Posterior vena cava (tissue), 2 donors: Measurements from ENCODE around the gene FOXL2. TPM values are rescaled to one million over a fixed set of nuclear protein-coding genes. Genes with fewer than 3 reads are reported as not detected.

Experiments used
- DNase-seq: peaks from one replicate; pipeline ENCODE4 v3.0.0-alpha.2; 2020; ENCODE audit warnings: low spot score
- intact Hi-C, 2 donors: fragments of 100-400 bp; cut with DNase I; formaldehyde crosslinking; loops; one replicate each; pipeline versions ENCODE4 v1.14.1 to v1.14.2; 2022 to 2023
- total RNA-seq, 2 donors: library from RNA; stranded (reverse); fragmentation: NEBNext Ultra II Directional; extraction: Animal tissue kit (Norgen Biotek cat#: 25700); gene quantifications; one replicate each; pipeline ENCODE4 v1.2.1, GENCODE V29; 2021
- donor health status: DM: yes; HTN: yes; CAD: no.
- donor health status: DM: yes; HTN: yes; CAD: no.

FOXL2 gene
- total RNA-seq, 2 donors from 2014 or later: not detected

DNA sequence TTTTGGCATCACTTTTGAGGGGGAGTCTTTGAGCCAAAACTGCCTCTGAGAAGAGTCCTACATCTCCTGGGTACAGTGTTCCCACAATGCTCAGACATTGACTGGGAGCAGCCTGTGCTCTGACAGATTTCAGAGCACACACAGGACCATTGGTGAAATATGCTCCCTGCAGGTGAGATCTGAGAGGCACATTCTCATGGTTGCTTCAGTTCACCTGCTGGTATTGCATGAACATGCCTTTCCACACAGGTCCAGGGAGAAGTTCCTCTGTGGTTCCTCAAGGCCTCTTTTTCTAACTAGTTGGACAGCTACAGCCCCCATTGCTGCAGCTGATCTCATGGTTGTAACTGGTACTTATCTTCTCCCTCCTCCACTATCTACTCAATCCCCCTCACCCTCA is 37.0 kb downstream of the FOXL2 start:
- no peak for DNase-seq
- intact Hi-C loops: loop anchor here (5.0 to 10.0 kb wide), 2 partner anchors 65 to 208 kb away; no protein-coding TSS in a partner anchor

DNA sequence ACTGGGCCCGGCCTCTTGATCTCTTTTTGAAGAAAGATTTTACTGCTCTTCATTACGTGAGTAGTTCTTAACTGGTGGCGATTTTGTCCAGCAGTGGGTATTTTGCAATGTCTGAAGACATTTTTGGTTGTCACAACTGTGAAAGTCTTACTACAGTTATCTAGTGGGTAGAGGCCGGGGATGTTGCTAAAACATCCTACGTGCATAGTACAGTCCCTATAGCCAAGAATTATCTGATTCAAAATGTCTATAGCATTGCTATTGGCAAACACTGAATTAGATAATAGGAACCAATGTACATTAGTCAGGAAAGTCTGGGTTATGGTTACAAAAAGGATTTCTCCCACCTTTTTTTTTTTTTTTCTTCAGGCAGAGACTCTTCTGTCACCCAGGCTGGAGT is 38.1 kb downstream of the FOXL2 start:
- no peak for DNase-seq
- intact Hi-C loops: loop anchor here in 1 of 2 donors (10.0 kb wide), 1 partner anchor 64 kb away; no protein-coding TSS in a partner anchor

- DNase-seq: no peak
- intact Hi-C loops: loop anchor here in 1 of 2 donors (10.0 kb wide), 1 partner anchor 63 kb away; no protein-coding TSS in a partner anchor
Measured at GRCh38 chr3:138907539-138907938, 39.4 kb downstream of the FOXL2 start.

DNA sequence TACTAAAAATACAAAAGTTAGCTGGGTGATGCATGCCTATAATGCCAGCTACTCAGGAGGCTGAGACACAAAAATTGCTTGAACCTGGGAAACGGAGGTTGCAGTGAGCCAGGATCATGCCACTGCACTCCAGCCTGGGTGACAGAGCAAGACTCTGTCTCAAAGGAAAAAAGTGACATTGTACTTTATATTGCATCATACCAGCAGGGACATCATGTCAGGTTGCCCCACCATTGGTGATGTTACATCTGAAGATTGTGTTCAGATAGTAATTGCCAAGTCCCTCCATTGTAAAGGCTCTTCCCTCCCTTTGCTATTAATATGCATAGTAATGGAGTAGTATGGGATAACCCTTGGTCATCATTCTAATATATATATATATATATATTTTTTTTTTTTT is 44.8 kb downstream of the FOXL2 start:
- intact Hi-C loops: loop anchor here in 1 of 2 donors (10.0 kb wide), 1 partner anchor 57 kb away; no protein-coding TSS in a partner anchor
- no peak for DNase-seq

DNA sequence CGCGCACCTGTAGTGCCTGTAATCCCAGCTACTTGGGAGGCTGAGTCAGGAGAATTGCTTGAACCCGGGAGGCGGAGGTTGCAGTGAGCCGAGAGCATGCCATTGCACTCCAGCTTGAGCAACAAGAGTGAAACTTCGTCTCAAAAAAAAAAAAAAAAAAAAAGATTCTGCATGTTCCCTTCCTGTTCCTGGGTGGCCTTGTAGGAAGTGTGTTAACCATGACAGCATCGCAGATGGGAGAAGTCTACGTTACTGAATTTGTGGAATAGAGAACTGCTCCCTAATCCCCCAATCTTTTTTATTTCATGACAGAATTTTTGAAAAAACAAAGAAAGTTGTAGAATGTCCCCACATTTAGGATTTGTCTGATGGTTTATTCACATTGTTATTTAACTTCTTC is 45.4 kb downstream of the FOXL2 start:
- DNase-seq: no peak
- intact Hi-C loops: loop anchor here in 1 of 2 donors (10.0 kb wide), 1 partner anchor 57 kb away; no protein-coding TSS in a partner anchor

- no peak for DNase-seq
- intact Hi-C loops: no loop called here
Measured at GRCh38 chr3:138899351-138899991, 47.5 kb downstream of the FOXL2 start.

DNA sequence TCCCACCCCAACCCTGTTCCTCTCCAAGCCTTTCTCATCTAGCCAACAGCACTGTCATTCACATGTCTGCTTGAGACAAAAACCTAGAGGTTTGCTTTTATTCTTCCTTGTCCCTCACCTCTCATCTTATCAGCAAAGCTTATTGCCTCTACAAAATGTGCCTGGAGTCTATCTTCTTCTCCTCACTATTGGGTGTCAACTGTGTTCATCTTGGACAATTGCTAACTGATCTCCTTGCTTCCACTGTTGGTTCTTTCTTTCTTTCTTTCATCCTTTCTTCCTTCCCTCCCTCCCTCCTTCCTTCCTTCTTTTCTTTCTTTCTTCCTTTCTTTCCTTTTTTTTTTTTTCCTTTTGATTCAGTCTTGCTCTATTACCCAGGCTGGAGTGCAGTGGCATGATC is 48.2 kb downstream of the FOXL2 start:
- intact Hi-C loops: no loop called here
- DNase-seq: no peak

- DNase-seq: no peak
- intact Hi-C loops: no loop called here
Measured at GRCh38 chr3:138898301-138898700, 48.6 kb downstream of the FOXL2 start.

Other genes starting within 250 kb of the FOXL2 start
- gene PIK3CB, start 112.2 kb downstream of the FOXL2 start, total RNA-seq: 10 to 100 TPM; 15.4 to 21.1 TPM
- not detected for gene FOXL2NB, start 80 bp upstream of the FOXL2 start, total RNA-seq
- not detected for gene PRR23A, start 59.1 kb upstream of the FOXL2 start, total RNA-seq
- not detected for gene PRR23B, start 73.8 kb upstream of the FOXL2 start, total RNA-seq
- not detected for gene PRR23C, start 97.8 kb upstream of the FOXL2 start, total RNA-seq